Ovary (tissue), 3 donors: ENCODE data around the gene ACAP3.

Experiments
- EP300 ChIP-seq: sonication (generic); formaldehyde crosslinking; IDR thresholded peaks from one replicate; pipeline ENCODE4 v1.6.1; 2017; ENCODE audit warnings: antibody characterized with exemption
- POLR2A ChIP-seq: fragments of 450-650 bp; IDR thresholded peaks from one replicate; pipeline ENCODE4 v1.6.1; 2017; ENCODE audit warnings: antibody characterized with exemption, mild to moderate bottlenecking, moderate library complexity
- TF ChIP-seq, protein P1 (sequence below), 3 donors: fragments of 450-650 bp in 2 of 3; fragments of 200-600 bp in 1 of 3; IDR thresholded peaks; one replicate each; pipeline versions ENCODE4 v1.5.1 to v1.8.0; 2016 to 2022; ENCODE audit warnings: antibody characterized with exemption in 3 of 3, mild to moderate bottlenecking in 1 of 3
- donor health status: DM: no; HTN: no; CAD: no.

DNA sequence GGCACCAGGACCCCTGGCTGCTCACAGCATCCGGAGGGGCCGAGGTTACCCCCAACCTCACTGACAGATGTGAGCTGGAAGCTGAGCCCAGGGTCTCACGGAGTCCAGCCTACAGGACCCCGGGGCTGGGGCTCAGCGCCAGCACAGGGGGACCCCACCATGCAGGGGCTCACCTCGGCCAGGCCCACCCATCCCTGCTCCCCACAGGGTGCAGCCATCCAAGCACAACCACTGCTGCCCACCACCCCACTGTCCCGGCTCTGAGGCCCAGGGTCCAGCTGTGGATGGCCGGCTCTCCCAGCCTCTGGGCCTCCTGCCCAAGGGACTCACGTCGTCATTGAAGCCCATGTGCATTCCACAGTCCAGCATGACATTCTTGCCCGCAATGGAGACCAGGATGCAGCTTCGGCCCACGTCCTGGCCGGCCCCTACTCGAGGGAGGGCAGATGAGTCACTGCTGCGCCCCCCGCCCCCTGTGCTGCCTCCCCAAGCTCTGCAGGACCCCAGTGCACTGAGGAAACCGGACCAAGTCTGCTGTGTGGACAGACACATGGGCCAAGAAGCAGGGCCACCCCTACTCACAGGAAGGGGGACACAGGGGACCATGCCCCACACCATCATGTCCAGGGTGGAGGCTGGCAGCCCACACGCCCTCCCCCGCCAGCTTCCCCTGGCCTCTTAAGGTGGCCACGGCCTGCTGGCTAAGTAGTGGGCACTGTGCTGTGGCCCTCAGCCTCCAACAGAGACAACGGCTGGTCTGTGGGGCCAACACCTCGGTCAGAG lies 13.1 kb upstream of the ACAP3 start:
- TF ChIP-seq, protein P1, sequence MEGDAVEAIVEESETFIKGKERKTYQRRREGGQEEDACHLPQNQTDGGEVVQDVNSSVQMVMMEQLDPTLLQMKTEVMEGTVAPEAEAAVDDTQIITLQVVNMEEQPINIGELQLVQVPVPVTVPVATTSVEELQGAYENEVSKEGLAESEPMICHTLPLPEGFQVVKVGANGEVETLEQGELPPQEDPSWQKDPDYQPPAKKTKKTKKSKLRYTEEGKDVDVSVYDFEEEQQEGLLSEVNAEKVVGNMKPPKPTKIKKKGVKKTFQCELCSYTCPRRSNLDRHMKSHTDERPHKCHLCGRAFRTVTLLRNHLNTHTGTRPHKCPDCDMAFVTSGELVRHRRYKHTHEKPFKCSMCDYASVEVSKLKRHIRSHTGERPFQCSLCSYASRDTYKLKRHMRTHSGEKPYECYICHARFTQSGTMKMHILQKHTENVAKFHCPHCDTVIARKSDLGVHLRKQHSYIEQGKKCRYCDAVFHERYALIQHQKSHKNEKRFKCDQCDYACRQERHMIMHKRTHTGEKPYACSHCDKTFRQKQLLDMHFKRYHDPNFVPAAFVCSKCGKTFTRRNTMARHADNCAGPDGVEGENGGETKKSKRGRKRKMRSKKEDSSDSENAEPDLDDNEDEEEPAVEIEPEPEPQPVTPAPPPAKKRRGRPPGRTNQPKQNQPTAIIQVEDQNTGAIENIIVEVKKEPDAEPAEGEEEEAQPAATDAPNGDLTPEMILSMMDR (IDR thresholded peaks at IDR 0.05): no peak
- TF ChIP-seq EP300 (no peak), POLR2A (no peak)
